HEK293 (cell line): ENCODE data around the gene TEX13D.

Source experiments
- CTCF ChIA-PET: fragments of 350-600 bp; formaldehyde crosslinking; extraction: SDS; loops from one replicate; lab custom pipeline; 2021; ENCODE audit warnings: antibody characterized with exemption; lab: Yijun Ruan, JAX
- POLR2A ChIA-PET: fragments of 300-600 bp; formaldehyde crosslinking; extraction: SDS; loops from one replicate; lab custom pipeline; 2020; ENCODE audit warnings: antibody characterized with exemption, inconsistent platforms; lab: Yijun Ruan, JAX
- H3K27ac ChIP-seq: fragments of 200-500 bp; sonication (Bioruptor generic); 2 replicates; pipeline ENCODE4 v1.5.1; 2014; ENCODE audit warnings: low read depth, low read length, control low read depth, inconsistent platforms; ENCODE audit errors: extremely low read depth
- H3K36me3 ChIP-seq, 2 experiments: fragments of 200-500 bp in 1 of 2; sonication (Bioruptor generic) in 1 of 2; 1 replicate in 1 of 2; 2 replicates in 1 of 2; pipeline ENCODE4 v1.5.1; 2014 to 2017; ENCODE audit warnings: inconsistent platforms in 2 of 2, low read length in 2 of 2; ENCODE audit not compliant: control insufficient read depth in 2 of 2, insufficient read depth in 1 of 2
- H3K4me1 ChIP-seq: fragments of 200-500 bp; sonication (Bioruptor generic); 2 replicates; pipeline ENCODE4 v1.5.1; 2014; ENCODE audit warnings: mild to moderate bottlenecking, low read length, inconsistent platforms; ENCODE audit not compliant: control insufficient read depth, insufficient read depth
- H3K4me3 ChIP-seq: 2 replicates; pipeline ENCODE4 v1.5.1; 2011; ENCODE audit warnings: low read depth, mild to moderate bottlenecking, control low read depth, low read length, moderate library complexity
- H3K9me3 ChIP-seq: fragments of 200-500 bp; sonication (Bioruptor generic); 2 replicates; pipeline ENCODE4 v1.5.1; 2014; ENCODE audit warnings: low read depth, low read length, inconsistent platforms; ENCODE audit not compliant: control insufficient read depth, insufficient read depth
- ATF2 ChIP-seq: fragments of 450-650 bp; formaldehyde crosslinking; IDR thresholded peaks from 2 replicates; pipeline ENCODE4 v1.5.1; 2016; ENCODE audit warnings: missing biosample characterization, missing genetic modification characterization, low read depth
- CTCF ChIP-seq: fragments of 450-650 bp; formaldehyde crosslinking; IDR thresholded peaks from 2 replicates; pipeline ENCODE4 v1.5.1; 2016; ENCODE audit warnings: missing biosample characterization, missing genetic modification characterization
- ELK4 ChIP-seq: IDR thresholded peaks from 2 replicates; pipeline ENCODE4 v1.6.1; 2011; ENCODE audit warnings: mild to moderate bottlenecking, low read depth, low read length, borderline replicate concordance
- PRDM1 ChIP-seq: fragments of 450-650 bp; formaldehyde crosslinking; IDR thresholded peaks from 2 replicates; pipeline ENCODE4; 2016; ENCODE audit warnings: missing biosample characterization, missing genetic modification characterization
- SP2 ChIP-seq: fragments of 450-650 bp; formaldehyde crosslinking; IDR thresholded peaks from 2 replicates; pipeline ENCODE4 v1.5.1; 2016; ENCODE audit warnings: missing biosample characterization, missing genetic modification characterization
- SP3 ChIP-seq: fragments of 450-650 bp; formaldehyde crosslinking; IDR thresholded peaks from 2 replicates; pipeline ENCODE4 v1.5.1; 2016; ENCODE audit warnings: missing biosample characterization, missing genetic modification characterization
- SP7 ChIP-seq: fragments of 450-650 bp; formaldehyde crosslinking; IDR thresholded peaks from 2 replicates; pipeline ENCODE4 v1.5.1; 2016; ENCODE audit warnings: missing biosample characterization, missing genetic modification characterization
- ZFP37 ChIP-seq: fragments of 450-650 bp; formaldehyde crosslinking; IDR thresholded peaks from 2 replicates; pipeline ENCODE4 v1.5.1; 2016; ENCODE audit warnings: missing biosample characterization, missing genetic modification characterization
- ZIC2 ChIP-seq: fragments of 450-650 bp; formaldehyde crosslinking; IDR thresholded peaks from 2 replicates; pipeline ENCODE4 v1.5.1; 2016; ENCODE audit warnings: missing biosample characterization, missing genetic modification characterization
- ZNF214 ChIP-seq: fragments of 450-650 bp; formaldehyde crosslinking; IDR thresholded peaks from 2 replicates; pipeline ENCODE4 v1.5.1; 2017; ENCODE audit warnings: missing biosample characterization, mild to moderate bottlenecking, missing genetic modification characterization, borderline replicate concordance
- ZNF26 ChIP-seq: fragments of 450-650 bp; formaldehyde crosslinking; IDR thresholded peaks from 2 replicates; pipeline ENCODE4 v1.5.1; 2016; ENCODE audit warnings: missing biosample characterization, missing genetic modification characterization
- ZNF473 ChIP-seq: fragments of 450-650 bp; formaldehyde crosslinking; IDR thresholded peaks from 2 replicates; pipeline ENCODE4 v1.5.1; 2017; ENCODE audit warnings: missing biosample characterization, missing genetic modification characterization
- ZNF488 ChIP-seq: fragments of 450-650 bp; formaldehyde crosslinking; IDR thresholded peaks from 2 replicates; pipeline ENCODE4 v1.5.1; 2016; ENCODE audit warnings: missing biosample characterization, missing genetic modification characterization
- ZNF571 ChIP-seq: fragments of 450-650 bp; formaldehyde crosslinking; IDR thresholded peaks from 2 replicates; pipeline ENCODE4 v1.5.0; 2017; ENCODE audit warnings: missing biosample characterization, missing genetic modification characterization
- ZNF677 ChIP-seq: fragments of 450-650 bp; IDR thresholded peaks from 2 replicates; pipeline ENCODE4 v1.5.0; 2018; ENCODE audit warnings: missing biosample characterization, mild to moderate bottlenecking, missing genetic modification characterization, moderate library complexity
- ZNF704 ChIP-seq: fragments of 450-650 bp; formaldehyde crosslinking; IDR thresholded peaks from 2 replicates; pipeline ENCODE4 v1.5.1; 2016; ENCODE audit warnings: missing biosample characterization, missing genetic modification characterization
- ZNF768 ChIP-seq: fragments of 450-650 bp; formaldehyde crosslinking; IDR thresholded peaks from 2 replicates; pipeline ENCODE4 v1.5.1; 2018; ENCODE audit warnings: missing biosample characterization, mild to moderate bottlenecking, missing genetic modification characterization
- ZNF785 ChIP-seq: fragments of 450-650 bp; formaldehyde crosslinking; IDR thresholded peaks from 2 replicates; pipeline ENCODE4 v1.5.1; 2016; ENCODE audit warnings: missing biosample characterization, missing genetic modification characterization

TEX13D gene

GRCh38 chrX:124337916-124338315 lies 5.5 kb downstream of the TEX13D start (continued):
- TF ChIP-seq CTCF (no peak), PRDM1 (tag by site-specific recombination) (no peak)

- ChIA-PET POLR2A (no interaction called here), CTCF (no interaction called here)
- no peaks in the 10 kb centered on the region for H3K36me3 ChIP-seq
- H3K4me1 ChIP-seq, result no peaks in the 10 kb centered on the region
- H3K27ac ChIP-seq, result no peak overlapping the region
- no peak overlapping the region for H3K4me3 ChIP-seq
- H3K9me3 ChIP-seq, result no peaks in the 10 kb centered on the region
- no peak for TF ChIP-seq ZNF785 (tag by site-specific recombination)
- TF ChIP-seq ZNF768 (tag by site-specific recombination), result no peak
- no peak for TF ChIP-seq ZNF26
- TF ChIP-seq ZNF677, result no peak
- no peak for TF ChIP-seq SP3 (tag by site-specific recombination)
- no peak for TF ChIP-seq ZNF473 (tag by site-specific recombination)
- TF ChIP-seq ZNF571 (tag by site-specific recombination), result no peak
- no peak for TF ChIP-seq SP7 (tag by site-specific recombination)
- no peak for TF ChIP-seq ZNF488 (tag by site-specific recombination)
- TF ChIP-seq SP2 (tag by site-specific recombination), result no peak
- no peak for TF ChIP-seq ZNF214 (tag by site-specific recombination)
- TF ChIP-seq ELK4, result no peak
- no peak for TF ChIP-seq ZFP37 (tag by site-specific recombination)
- TF ChIP-seq ZIC2 (tag by site-specific recombination), result no peak
Observed at GRCh38 chrX:124338733-124339514, 6.5 kb downstream of the TEX13D start.

- Histone ChIP-seq H3K27ac (no peak overlapping the region), H3K36me3 (no peaks in the 10 kb centered on the region), H3K4me3 (no peak overlapping the region), H3K9me3 (no peaks in the 10 kb centered on the region), H3K4me1 (no peaks in the 10 kb centered on the region)
- ChIA-PET CTCF (no interaction called here), POLR2A (no interaction called here)
- TF ChIP-seq ATF2, result 0 out of 2 replicates have a peak, but pooled peaks have one; percentile 25
- no peak for TF ChIP-seq ZNF704 (tag by site-specific recombination)
Observed at GRCh38 chrX:124341396-124342132, 9.1 kb downstream of the TEX13D start.
